GM13976 (cell line): ENCODE data around the gene PCSK6.

Experiments
- DNase-seq: peaks from one replicate; pipeline ENCODE4 v3.0.0; 2012; ENCODE audit warnings: low spot score
- in situ Hi-C: fragments of 300-500 bp; cut with MboI; formaldehyde crosslinking; loops from one replicate; pipeline ENCODE4 v1.12.0; 2022; ENCODE audit warnings: low sequenced_read_pairs, mixed read lengths, inconsistent platforms; ENCODE audit not compliant: unreplicated experiment
- TF ChIP-seq, protein P1 (sequence below): IDR thresholded peaks from 2 replicates; pipeline ENCODE4 v1.5.1; 2012; ENCODE audit warnings: borderline replicate concordance, mild to moderate bottlenecking; ENCODE audit not compliant: insufficient read depth; ENCODE audit errors: extremely low read depth, missing control alignments, control extremely low read depth

Gene PCSK6

DNA sequence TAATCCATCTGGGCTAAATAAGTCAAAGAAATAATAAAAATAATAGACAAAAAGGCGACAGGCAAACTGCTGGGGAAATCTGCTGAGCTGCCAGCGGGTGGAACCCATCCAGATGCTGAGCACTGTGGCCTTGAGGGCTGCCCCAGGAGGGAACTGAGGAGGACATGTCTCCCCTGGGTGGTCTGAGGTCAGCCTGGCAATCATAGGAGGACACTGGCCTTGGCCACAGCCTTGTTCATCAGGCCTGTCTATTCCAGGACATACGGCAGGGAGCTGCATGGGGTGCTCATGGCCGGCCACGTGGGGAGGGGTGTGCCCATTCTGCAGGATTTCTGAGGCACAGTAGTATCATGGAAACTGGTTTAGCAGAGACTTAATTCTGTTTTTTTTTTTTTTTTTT, 173.0 kb downstream of the PCSK6 start:
- DNase-seq, result no peak
- in situ Hi-C loops, result no loop called here
- TF ChIP-seq, protein P1, sequence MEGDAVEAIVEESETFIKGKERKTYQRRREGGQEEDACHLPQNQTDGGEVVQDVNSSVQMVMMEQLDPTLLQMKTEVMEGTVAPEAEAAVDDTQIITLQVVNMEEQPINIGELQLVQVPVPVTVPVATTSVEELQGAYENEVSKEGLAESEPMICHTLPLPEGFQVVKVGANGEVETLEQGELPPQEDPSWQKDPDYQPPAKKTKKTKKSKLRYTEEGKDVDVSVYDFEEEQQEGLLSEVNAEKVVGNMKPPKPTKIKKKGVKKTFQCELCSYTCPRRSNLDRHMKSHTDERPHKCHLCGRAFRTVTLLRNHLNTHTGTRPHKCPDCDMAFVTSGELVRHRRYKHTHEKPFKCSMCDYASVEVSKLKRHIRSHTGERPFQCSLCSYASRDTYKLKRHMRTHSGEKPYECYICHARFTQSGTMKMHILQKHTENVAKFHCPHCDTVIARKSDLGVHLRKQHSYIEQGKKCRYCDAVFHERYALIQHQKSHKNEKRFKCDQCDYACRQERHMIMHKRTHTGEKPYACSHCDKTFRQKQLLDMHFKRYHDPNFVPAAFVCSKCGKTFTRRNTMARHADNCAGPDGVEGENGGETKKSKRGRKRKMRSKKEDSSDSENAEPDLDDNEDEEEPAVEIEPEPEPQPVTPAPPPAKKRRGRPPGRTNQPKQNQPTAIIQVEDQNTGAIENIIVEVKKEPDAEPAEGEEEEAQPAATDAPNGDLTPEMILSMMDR, result no peak

DNA sequence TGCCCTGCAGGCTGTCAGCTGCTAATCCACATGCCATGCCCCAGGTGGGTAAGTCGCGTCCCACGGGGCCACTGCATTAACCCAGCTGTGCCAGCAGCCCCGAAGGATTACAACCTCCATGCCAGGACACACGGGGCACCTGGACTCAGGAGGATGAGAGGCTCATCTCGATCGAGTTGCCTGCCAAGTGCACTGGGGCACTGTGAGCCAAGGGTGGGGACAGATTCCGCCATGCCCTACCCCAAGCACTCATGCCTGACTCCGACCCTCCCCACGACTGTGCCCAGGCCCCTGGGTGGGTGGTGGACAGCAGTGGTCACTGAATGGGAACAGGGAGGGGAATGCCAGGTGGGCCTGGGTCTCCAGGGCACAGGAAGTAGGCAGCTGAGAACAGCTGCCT, 173.8 kb downstream of the PCSK6 start:
- in situ Hi-C loops, result no loop called here
- no peak for DNase-seq
- TF ChIP-seq, protein P1, result no peak

DNA sequence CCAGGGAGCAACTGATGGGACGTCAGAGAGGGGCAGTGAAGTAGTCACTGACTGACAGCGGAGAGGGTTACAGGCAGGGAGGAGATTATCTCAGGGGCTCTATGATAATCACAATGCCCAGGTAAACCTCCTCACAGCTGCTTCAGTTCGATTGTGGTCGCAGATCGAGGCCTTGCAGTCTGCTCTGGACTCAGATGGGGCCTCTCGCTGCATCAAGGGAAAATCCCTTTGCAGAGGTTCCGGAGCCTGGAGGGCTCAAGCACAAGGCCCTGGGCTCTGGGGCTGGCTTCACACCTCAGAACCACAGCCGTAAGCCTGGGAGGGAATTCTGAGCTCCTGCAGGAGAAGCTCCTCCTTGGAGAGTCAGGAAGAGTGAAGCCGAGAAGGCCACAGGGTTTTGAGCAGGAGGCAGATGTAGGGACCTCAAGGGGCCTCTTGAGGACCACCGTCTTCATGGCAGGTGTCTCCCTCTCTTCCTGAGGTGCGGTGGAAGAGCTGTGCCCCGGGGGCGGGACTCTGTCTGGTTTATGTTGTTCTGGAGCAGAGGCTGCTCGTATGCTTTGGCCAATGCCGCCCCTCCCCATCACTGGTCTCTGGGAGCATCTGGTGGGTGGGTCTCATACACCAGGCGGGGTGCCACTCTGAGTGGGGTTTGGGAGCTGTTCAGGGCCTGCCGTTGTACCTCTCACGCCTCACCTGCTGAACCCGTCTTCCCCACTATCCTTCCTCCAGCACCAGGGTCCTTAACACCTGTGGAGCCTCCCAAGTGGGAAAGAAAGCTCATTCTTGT, 175.0 kb downstream of the PCSK6 start:
- TF ChIP-seq, protein P1, result no peak
- DNase-seq, result no peak
- in situ Hi-C loops, result no loop called here

DNA sequence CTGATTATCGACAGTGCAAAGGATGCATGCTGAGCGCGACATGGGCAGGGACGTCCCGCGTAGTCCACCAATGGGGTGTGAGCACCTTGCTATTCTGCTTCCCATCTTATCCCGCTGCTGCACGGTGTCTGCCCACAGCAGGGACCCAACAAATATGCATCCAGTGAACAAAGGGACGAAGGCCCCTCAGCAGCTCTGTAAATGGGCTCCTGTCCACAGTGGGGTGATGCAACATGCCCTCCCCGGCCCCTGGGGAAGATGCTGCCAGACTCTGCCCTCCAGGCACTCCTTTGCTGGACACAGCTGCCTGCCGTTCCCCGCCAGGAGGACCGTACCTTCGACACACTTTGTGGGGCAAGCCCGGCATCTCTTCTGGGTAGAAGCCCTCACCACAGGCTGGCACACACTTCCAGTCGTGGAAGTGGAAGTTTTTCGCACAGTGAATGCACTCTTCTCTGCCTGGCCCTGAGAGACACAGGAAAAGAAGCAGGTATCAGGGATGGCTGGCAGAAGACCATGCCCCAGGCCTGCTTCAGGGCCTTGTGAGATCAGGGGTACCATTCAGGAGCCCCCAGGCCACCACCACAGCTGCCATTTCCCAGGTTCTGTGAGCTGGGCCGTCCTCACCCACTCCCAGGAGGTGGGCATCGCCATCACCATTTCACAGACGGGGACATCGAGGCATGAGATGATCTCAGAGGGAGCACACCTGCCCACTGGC, 176.3 kb downstream of the PCSK6 start:
- in situ Hi-C loops, result no loop called here
- DNase-seq, result no peak
- TF ChIP-seq, protein P1, result no peak

DNA sequence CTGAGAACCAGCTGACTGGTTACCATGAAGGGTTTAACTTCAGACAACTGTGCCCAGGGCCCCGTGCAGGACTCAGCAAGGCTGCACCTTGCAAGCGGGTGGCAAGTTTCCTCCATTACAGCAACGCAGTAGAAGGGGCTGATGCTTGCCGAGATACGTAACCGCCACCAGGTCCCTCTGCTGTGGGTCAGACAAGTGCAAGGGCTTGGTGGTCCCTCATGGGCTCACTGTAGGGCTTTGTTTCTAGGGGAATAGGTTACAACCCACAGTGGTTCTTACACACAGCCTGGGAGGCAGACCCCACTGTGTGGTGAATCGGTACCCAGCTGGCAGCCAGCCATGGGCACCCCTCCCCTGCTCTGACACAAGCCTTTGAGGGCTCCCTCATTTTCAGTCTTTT, 179.0 kb downstream of the PCSK6 start:
- TF ChIP-seq, protein P1, result no peak
- no peak for DNase-seq
- in situ Hi-C loops, result no loop called here

DNA sequence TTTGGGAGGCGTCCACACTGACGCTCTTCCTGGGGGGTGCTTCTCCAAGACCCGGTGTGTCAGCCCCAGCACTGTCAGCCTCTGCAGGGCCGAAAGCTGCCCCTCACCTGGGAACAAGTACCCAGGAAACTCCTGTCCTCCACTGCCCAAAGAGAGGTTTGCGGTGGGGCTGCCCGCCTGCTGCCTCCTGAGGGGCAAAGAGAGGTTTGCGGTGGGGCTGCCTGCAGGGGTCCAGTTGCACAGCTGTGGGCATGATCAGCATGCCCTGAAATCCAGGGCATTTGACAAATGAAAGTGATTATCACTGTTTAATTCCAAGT, 179.4 kb downstream of the PCSK6 start:
- no peak for DNase-seq
- in situ Hi-C loops, result no loop called here
- TF ChIP-seq, protein P1, result no peak
